Activated T-helper 1 cell treated with anti-CD3 and anti-CD28 coated beads, Interleukin-2, amount 50 U/mL, for 16 hours (primary cell): ENCODE results near the gene ASRGL1.
"Not testable (repeated sequence)": the region's sequence is repeated elsewhere in the genome, so short reads cannot be mapped to it uniquely, and the experiment has no call there.

ENCODE experiments used
- DNase-seq, 2 donors: peaks; one replicate each; pipeline ENCODE4 v3.0.0-alpha.2; 2020; ENCODE audit warnings: low read depth in 1 of 2, low spot score in 1 of 2

ASRGL1 gene

DNA sequence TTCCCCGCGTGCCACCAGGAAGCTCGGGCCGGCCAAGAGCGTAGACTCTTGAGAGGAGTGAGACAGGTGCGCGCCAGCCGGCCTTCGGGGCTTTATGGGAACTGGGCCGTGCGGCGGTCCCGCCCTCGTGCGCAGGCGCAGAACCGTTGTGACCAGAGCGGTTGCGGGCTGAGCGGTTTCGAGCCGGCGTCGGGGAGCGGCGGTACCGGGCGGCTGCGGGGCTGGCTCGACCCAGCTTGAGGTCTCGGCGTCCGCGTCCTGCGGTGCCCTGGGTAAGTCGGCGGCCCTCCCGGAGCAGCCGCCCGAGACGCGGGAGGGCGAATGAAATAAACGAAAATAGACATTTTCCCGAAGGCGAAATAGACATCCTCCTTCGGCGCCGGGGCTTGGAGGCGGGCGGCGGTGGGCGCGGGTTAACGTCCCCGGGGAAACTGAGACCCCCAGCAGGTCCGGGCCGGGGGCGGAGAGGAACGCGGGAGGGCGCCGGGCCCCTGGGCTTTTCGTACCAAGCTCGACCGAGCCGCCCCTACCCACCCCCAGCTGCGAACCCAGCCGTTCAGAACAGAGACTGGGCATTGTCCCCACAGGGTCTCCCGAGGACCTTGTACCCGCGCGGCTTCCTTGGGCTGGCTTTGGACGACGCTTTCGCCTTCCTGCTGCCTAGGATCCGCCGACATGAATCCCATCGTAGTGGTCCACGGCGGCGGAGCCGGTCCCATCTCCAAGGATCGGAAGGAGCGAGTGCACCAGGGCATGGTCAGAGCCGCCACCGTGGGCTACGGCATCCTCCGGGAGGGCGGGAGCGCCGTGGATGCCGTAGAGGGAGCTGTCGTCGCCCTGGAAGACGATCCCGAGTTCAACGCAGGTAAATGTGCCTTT lies at the start of gene ASRGL1:
ASRGL1 (plus strand) TSS at position 146 of the 879 bp plus-strand sequence; CDS start at position 676, 530 bp downstream.
- DNase-seq: peak; percentile 53 to 59

DNA sequence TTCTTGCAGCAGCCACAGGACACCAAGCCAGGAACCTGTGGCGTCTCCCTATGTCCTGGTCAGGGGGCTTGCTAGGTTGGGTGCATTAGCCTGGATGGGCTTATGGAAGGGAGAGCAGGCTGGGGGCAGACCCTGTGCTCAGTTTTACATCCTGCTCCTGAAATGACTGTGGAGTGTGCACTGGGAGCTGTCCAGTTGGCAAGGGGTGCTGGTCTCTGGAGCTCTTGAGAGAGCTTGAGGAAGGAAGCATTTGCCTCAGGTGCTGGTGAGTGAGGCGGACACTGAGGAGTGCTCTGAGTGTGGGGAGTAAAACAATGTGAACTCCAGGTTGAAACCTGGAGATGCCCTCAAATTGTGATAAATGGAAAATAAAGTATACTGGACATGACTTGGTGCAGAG lies 41.7 kb upstream of the ASRGL1 start:
- DNase-seq: no peak

DNA sequence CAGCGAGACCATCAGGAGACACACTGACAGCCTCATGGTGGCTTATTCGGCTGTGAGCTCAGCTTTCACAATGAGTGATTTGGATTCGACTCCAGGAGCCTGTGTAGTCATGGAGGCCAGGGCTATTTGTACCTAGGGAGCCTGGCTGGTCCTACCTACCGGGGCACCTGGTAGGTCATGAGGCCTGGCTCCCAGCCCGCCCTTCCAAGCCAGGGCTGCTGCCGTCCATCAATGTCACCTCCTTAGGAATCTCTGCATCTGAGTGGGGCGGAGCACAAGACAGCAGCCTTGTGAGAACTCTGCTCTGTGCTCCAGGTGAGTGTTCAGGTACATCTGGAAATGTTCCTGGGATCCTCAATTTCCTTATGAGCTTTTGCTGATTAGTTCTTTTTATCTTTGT lies 38.3 kb upstream of the ASRGL1 start, which contains the start of gene SCGB1D4:
SCGB1D4 (minus strand) TSS at position 101 of the 400 bp plus-strand sequence; CDS start at position 36, 65 bp downstream.
- no peak for DNase-seq

DNA sequence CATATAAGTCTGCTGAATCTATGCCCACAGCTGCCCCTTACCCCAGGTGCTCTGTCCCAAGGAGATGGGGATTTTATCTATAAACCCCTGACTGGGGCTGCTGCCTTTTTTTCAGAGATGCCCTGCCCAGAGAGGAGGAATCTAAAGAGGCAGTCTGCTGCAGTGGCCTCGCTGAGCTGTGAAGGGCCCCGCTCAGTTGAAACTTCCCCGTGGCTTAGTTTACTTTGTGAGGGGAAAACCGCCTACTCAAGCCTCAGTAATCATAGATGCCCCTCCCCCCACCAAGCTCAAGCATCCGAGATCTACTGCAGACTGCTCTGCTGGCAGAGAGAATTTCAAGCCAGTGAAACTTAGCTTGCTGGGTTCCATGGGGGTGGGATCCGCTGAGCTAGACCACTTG lies 31.0 kb upstream of the ASRGL1 start:
- no peak for DNase-seq

DNA sequence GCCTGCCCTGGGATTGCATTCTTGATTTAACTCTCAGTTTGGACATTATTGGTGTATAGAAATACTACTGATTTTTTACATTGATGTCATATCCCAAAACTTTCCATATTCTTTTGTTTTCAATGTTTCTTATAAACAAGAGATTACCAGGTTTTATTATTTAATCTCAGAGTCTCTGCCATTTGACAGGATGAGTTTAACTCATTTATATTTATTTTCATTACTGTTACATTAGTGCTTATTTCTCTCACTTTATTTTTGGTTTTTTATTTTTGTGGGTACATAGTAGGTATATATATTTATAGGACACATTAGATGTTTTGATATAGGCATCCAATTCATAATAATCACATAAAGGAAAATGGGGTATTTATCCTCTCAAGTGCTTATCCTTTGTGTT lies 29.3 kb upstream of the ASRGL1 start:
- no peak for DNase-seq

DNA sequence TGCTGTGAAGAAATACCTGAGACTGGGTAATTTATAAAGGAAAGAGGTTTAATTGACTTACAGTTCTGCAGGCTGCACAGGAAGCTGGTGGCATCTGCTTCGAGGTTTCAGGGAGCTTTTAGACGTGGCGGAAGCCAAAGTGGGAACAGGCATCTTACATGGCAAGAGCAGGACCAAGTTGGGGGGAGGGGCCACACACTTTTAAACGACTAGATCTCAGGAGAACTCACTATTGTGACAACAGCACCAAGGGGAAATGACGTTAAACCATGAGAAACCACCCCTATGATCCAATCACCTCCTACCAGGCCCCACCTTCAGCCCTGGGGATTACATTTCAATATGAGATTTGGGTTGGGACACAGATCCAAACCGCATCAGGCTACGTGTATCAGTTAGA lies 27.3 kb upstream of the ASRGL1 start:
- DNase-seq: no peak

DNA sequence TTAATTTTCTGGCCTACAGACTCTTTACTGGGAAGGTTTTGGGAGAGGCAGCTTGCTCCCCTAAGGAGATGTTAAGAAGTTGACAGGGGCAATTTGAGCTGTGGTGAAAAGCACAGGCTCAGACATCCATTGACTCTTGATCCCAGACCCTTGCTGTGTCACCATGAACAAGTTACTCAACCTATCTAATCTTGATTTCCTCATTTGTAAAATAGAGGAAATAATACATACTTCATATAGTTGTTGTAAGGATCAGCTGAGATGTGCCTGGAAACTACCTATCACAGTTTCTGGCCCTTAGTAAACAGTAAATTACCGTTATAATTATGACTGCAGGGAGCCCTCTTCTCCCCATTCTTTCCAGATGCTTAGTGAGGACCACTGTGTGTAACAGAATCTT lies 21.8 kb upstream of the ASRGL1 start:
- no peak for DNase-seq

DNA sequence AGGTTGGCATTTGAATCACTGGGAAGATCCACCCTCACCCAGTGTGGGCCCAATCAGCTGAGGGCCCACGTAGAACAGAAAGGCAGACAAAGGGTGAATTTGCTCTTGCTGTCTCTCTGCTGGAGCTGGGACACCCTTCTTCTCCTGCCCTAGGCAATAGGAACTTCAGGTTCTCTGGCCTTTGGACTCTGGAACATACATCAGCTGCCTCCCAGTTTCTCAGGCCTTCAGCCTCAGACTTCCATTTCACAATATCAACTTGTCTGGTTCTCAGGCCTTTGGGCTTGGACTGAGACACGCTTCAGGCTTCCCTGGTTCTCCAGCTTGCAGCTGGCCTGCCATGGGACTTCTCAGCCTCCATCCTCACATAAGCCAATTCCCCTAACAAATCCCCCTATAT lies 14.7 kb upstream of the ASRGL1 start:
- DNase-seq: no peak

DNA sequence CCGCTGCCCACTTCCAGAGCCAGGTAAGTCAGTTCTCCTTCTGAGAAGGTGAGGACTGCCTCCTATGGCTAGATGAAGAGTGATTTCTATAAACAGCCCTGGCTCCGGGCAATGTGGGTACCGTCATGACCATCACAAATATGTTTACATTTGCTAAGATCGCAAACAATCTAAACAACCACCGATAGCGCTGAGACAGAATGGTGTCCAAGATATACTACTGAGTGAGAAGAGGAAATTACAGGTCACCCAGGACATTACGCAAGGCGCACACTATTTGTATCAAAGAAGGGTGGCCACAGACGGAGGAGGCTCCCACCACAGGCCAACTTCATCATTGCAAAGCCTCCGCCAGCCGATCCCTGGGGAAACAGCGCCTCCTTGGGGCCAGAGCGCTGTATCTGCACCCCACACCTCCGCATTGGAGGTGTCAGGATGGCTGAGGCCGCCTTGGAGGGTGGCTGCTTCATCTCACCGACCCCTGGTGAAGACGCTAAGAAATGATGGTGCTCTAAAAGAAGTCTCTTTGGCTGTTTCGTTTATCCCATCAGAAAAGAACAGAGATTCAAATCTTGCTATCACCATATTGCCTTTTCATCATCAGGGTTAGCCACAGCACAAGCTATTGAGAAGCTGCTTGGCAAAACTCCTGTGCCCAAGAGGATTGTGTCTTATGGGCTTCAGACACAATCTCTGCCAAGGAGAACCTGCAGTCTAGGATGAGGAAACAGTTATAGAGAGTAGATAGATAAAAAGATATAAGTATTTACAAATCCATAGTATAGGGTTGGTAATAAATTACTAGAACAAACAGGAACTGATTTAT lies 12.3 kb upstream of the ASRGL1 start:
- no peak for DNase-seq

DNA sequence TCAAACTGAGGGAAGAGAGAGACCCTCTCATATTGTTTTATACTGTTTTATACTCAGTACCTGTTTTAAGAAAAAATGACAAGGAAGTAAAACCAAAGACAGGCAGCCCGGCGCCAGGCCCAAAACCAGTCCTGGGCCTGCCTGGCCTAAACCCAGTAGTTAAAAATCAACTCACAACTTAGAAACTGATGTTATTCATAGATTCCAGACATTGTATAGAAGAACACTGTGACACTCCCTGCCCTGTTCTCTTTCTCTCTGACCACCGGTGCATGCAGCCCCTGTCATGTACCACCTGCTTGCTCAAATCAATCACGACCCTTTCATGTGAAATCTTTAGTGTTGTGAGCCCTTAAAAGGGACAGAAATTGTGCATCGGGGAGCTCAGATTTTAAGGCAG lies 11.5 kb upstream of the ASRGL1 start:
- DNase-seq: not testable (repeated sequence)

DNA sequence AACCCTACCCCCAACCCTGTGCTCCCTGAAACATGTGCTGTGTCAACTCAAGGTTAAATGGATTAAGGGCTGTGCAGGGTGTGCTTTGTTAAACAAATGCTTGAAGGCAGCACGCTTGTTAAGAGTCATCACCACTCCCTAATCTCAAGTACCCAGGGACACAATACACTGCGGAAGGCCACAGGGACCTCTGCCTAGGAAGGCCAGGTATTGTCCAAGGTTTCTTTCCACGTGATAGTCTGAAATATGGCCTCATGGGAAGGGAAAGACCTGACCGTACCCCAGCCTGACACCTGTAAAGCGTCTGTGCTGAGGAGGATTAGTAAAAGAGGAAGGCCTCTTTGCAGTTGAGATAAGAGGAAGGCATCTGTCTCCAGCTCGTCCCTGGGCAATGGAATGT lies 10.5 kb upstream of the ASRGL1 start:
- not testable (repeated sequence) for DNase-seq

DNA sequence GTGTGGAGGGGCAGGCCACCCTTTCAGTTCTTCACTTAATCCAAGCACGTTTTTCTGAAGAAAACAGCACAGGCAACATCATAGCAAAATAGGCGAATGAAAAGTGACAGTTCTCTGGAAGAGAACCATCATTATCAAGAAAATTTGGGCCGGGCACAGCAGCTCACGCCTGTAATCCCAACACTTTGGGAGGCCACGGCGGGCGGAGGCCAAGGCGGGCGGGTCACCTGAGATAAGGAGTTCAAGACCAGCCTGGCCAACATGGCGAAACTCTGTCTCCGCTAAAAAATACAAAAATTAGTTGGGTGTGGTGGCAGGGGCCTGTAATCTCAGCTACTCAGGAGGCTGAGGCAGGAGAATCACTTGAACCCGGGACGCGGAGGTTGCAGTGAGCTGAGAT lies 9.7 kb upstream of the ASRGL1 start:
- DNase-seq: not testable (repeated sequence)

DNA sequence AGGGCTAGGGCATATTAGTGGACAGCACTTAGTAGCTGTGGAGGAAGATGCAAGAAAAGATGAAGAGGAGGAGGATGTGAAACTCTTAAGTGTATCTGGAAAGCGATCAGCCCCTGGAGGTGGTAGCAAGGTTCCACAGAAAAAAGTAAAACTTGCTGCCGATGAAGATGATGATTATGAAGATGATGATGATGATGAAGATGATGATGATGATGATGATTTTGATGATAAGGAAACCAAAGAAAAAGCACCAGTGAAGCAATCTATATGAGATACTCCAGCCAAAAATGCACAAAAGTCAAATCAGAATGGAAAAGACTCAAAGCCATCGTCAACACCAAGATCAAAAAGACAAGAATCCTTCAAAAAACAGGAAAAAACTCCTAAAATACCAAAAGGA lies 6.0 kb upstream of the ASRGL1 start:
- not testable (repeated sequence) for DNase-seq

DNA sequence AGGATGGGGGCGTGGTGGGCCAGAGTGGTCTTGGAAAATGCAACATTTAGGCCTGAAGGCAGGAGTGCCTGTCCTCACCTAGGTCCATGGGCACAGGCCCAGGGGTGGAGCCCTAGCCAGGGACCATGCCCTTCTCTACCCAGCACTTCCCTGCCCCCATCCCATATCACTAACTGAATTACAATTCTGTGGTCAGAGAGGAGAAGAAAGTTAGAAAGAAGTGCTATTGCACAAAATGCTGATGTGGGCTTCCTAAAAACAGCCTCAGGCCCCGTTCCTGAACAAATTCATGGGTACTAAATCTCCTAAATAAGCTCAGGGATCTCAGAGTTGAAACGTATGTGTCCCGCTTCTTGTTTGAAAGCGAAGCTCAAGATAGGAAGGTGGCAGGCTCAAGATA lies 3.5 kb upstream of the ASRGL1 start:
- DNase-seq: no peak

DNA sequence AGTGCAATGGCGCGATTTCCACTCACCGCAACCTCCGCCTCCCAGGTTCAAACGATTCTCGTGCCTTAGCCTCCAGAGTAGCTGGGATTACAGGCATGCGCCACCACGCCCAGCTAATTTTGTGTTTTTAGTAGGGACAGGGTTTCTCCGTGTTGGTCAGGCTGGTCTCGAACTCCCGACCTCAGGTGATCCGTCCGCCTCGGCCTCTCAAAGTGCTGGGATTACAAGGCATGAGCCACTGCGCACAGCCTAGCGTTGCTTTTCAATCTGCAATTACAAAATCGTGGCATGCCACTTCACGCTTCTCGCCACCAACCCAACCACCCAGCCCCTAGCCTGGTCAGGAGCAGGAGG lies 322 bp upstream of the ASRGL1 start:
- DNase-seq: not testable (repeated sequence)

DNA sequence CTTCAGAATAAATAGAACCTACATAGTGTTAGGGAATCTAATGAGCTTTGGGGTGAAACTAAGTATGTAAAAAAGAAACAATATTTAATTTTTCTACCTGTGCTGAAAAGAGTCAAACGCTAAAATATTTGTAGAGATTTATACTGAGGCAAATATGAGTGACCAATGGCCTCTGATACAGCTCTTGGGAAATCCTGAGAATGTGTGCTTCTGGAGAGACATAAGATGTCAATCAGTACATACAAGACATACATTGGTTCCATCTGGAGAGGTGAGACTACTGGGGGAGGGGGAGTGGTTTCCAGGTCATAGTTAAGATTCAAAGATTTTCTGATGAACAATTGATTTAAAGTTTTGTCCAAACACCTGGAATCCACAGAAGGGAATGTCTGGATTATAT lies 970 bp downstream of the ASRGL1 start:
- no peak for DNase-seq

DNA sequence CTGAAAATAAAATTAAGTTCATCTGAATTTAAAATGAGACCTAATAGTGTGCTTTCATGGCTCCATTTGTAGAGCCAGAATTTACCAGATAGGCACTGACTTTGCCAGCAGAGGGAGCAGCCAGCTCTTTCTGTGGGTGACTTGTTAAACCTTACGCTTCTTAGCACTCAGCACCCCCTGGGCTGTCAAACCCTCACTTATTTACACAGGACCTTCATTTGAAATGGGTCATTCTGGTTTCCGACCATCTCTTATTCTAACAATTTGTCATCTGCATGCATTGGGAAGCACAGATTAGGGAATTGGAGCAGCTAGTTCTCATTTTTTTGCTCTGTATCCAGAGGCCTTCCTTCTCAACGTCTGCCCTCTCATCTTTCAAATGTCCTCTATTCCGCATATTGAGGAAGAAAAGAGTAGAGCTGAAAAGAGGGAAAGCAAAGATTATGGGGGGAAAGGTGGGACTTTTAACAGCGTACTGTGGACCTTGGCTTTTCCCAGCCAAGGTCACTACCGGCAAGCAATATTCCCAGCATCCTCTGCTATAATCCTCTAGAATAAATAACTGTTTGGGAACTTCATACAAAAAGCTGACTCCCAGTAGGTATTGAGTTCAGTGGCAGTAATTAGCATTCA lies 3.1 kb downstream of the ASRGL1 start:
- DNase-seq: peak in 1 of 2 donors; percentile 6

DNA sequence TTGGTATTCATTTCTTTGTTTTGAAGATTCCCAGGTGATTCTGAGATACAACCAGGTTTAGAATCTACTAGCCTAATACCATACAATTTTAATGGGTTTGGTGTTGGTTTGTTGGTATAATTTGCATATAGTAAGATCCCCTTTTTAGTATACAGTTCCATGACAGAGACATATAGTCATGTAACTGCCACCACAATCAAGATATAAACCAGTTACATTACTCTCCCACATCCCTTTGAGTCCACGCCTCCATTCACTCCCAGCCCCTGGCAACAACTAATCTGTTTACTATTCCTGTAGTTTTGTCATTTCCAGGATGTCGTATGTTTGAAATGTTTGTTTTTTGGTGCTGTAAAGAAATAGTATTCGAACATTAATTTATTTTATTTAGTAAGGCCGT lies 4.3 kb downstream of the ASRGL1 start:
- no peak for DNase-seq

DNA sequence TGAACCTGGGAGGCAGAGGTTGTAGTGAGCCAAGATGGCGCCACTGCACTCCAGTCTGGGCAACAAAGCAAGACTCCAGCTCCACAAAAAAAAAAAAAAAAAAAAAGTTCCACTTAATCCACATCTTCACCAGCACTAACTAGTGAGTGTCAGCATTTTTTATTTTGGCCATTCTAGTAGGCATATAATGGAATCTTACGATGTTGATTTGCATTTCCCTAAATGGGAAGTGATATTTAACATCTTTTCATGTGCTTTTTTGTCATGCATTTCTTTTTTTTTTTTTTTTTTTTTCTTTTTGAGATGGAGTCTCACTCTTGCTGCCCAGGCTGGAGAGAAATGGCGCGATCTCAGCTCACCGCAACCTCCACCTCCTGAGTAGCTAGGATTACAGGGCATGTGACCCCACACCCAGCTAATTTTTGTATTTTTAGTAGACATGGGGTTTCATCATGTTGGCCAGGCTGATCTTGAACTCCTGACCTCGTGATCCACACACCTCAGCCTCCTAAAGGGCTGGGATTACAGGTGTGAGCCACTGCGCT lies 6.5 kb downstream of the ASRGL1 start:
- not testable (repeated sequence) for DNase-seq

DNA sequence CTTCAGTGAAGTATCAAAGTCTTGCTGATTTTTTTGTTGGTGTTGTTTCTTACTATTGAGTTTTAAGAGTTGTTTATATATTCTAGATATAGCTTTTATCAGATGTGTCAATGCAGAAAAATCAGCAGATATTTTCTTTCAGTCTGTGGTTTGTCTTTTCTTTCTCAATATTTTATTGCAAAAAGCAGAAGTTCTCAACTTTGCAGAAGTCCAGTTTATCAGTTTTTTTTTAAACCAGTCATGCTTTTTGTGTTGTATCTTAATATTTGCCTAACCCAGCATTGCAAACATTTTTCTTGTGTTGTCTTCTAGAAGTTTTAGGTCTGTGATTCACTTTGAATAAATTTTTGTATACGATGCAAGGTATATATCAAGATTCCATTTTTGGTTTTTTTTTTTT lies 7.0 kb downstream of the ASRGL1 start:
- no peak for DNase-seq

DNA sequence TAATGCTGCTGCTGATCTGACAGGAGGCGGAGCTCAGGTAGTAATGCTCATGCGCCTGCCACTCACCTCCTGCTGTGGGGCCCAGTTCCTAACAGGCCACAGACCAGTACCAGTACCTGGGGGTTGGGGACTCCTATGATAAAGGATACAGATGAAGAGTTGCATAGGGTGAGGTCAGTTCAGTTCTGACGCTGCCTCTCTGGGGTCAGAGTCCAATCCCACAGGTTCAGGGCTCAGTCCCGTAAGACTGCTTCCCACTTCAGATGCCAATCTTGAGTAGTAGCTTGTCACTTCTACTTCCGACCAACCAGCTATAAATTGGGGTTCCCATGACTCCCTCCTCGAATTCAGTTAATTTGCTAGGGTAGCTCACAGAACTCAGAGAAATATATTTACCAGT lies 8.6 kb downstream of the ASRGL1 start:
- no peak for DNase-seq
